ENCODE results near the gene PTX4. TPM values are rescaled to one million over a fixed set of nuclear protein-coding genes. Genes with fewer than 3 reads are reported as not detected.

Gene PTX4
- total RNA-seq, 1 experiment from 2014 or later = not detected

DNA sequence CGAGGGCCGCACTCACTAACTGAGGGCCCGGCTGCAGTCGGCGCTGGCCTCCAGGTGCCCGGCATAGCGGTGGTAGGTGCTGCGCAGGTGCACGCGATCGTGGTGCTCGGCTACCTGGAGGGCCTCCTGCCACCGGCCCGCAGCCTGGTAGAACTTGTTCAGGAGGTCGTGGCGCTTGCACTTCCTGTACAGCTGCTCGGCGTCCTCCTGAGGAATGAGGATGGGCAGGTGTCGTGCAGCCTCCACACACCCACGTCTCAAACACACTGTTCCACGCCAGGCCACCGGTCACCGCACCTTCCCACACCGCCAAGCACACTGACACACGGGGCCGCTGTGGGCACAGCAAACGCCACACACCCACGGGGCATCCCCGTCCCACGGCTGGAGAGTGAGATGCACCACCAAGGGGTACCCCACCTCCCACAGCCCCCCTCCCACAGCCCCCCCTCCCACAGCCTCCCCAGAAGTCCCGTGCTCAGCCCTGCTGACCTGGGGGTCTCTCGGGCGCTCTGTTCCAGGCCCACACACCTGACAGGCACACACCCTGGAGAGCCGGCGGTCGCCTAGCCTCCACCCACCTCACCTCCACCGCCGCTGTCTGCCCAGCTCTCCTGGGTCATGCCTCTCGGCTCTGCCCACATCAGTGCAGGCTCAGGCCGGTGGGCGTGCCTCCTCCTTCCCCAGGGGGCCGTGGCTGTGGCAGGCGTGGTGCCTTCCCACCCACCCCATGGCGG lies 37.3 kb upstream of the PTX4 start:
- Mint-ChIP-seq H3K27ac (ENCODE audit: unreplicated experiment) (no peak overlapping the region), H3K27me3 (ENCODE audit: insufficient read depth, unreplicated experiment) (no peaks in the 10 kb centered on the region), H3K4me3 (ENCODE audit: unreplicated experiment) (no peak overlapping the region), H3K9me3 (ENCODE audit: unreplicated experiment) (no peaks in the 10 kb centered on the region), H3K4me1 (ENCODE audit: low read depth, unreplicated experiment) (no peaks in the 10 kb centered on the region), H3K36me3 (ENCODE audit: insufficient read depth, unreplicated experiment) (no peaks in the 10 kb centered on the region)
- Histone ChIP-seq H3K4me3 (ENCODE audit: low read depth, low read length) (no peak overlapping the region), H3K27me3 (replicated peaks; ENCODE audit: control insufficient read depth, insufficient read depth, low read length) (no peaks in the 10 kb centered on the region), H3K36me3 (ENCODE audit: control insufficient read depth, insufficient read depth, low read length) (no peaks in the 10 kb centered on the region), H3K9me3 (no peaks in the 10 kb centered on the region), H3K4me1 (no peaks in the 10 kb centered on the region)
- POLR2A ChIA-PET = no interaction called here
- TF ChIP-seq, protein P1, sequence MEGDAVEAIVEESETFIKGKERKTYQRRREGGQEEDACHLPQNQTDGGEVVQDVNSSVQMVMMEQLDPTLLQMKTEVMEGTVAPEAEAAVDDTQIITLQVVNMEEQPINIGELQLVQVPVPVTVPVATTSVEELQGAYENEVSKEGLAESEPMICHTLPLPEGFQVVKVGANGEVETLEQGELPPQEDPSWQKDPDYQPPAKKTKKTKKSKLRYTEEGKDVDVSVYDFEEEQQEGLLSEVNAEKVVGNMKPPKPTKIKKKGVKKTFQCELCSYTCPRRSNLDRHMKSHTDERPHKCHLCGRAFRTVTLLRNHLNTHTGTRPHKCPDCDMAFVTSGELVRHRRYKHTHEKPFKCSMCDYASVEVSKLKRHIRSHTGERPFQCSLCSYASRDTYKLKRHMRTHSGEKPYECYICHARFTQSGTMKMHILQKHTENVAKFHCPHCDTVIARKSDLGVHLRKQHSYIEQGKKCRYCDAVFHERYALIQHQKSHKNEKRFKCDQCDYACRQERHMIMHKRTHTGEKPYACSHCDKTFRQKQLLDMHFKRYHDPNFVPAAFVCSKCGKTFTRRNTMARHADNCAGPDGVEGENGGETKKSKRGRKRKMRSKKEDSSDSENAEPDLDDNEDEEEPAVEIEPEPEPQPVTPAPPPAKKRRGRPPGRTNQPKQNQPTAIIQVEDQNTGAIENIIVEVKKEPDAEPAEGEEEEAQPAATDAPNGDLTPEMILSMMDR (IDR thresholded peaks at IDR 0.05; ENCODE audit: insufficient read depth in 1 of 2, low read depth in 1 of 2, low read length in 1 of 2, severe bottlenecking in 1 of 2, unreplicated experiment in 1 of 2) = no peak
- DNase-seq = no peak
- no TSS peak for BruUV-seq (replicated peaks)
- intact Hi-C loops (cut with micrococcal nuclease; ENCODE audit: unreplicated experiment) = no loop called here
- CTCF ChIA-PET = no interaction called here

DNA sequence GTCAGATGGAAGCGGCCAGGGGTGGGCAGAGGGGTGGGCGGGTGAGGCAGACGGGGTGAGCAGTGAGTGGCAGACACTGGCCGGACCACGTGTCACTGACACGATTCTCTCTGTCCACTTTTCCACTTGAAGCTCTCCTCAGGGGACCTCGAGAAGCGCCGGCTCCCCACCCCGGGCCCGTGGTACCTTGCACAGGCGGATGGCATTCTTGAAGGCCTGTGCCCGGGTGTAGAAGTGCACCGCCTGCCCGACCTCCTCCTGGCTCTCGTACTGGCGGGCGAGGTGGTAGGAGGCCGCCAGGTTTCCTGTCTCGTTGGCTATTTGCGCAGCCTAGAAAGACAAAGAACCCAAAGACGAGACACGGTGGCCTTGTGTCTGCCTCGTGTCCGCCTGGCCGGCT lies 35.6 kb upstream of the PTX4 start:
- Mint-ChIP-seq H3K4me1 (ENCODE audit: low read depth, unreplicated experiment) (no peaks in the 10 kb centered on the region), H3K4me3 (ENCODE audit: unreplicated experiment) (no peak overlapping the region), H3K36me3 (ENCODE audit: insufficient read depth, unreplicated experiment) (no peaks in the 10 kb centered on the region), H3K27me3 (ENCODE audit: insufficient read depth, unreplicated experiment) (no peaks in the 10 kb centered on the region), H3K27ac (ENCODE audit: unreplicated experiment) (no peak overlapping the region), H3K9me3 (ENCODE audit: unreplicated experiment) (no peaks in the 10 kb centered on the region)
- ChIA-PET POLR2A (no interaction called here), CTCF (no interaction called here)
- H3K27me3 ChIP-seq (replicated peaks; ENCODE audit: control insufficient read depth, insufficient read depth, low read length) = no peaks in the 10 kb centered on the region
- no peaks in the 10 kb centered on the region for H3K36me3 ChIP-seq (ENCODE audit: control insufficient read depth, insufficient read depth, low read length)
- no TSS peak for BruUV-seq (replicated peaks)
- H3K4me3 ChIP-seq (ENCODE audit: low read depth, low read length) = no peak overlapping the region
- H3K4me1 ChIP-seq = no peaks in the 10 kb centered on the region
- DNase-seq = no peak
- intact Hi-C loops (cut with micrococcal nuclease; ENCODE audit: unreplicated experiment) = no loop called here
- TF ChIP-seq, protein P1 (IDR thresholded peaks at IDR 0.05; ENCODE audit: insufficient read depth in 1 of 2, low read depth in 1 of 2, low read length in 1 of 2, severe bottlenecking in 1 of 2, unreplicated experiment in 1 of 2) = no peak
- H3K9me3 ChIP-seq = no peaks in the 10 kb centered on the region

DNA sequence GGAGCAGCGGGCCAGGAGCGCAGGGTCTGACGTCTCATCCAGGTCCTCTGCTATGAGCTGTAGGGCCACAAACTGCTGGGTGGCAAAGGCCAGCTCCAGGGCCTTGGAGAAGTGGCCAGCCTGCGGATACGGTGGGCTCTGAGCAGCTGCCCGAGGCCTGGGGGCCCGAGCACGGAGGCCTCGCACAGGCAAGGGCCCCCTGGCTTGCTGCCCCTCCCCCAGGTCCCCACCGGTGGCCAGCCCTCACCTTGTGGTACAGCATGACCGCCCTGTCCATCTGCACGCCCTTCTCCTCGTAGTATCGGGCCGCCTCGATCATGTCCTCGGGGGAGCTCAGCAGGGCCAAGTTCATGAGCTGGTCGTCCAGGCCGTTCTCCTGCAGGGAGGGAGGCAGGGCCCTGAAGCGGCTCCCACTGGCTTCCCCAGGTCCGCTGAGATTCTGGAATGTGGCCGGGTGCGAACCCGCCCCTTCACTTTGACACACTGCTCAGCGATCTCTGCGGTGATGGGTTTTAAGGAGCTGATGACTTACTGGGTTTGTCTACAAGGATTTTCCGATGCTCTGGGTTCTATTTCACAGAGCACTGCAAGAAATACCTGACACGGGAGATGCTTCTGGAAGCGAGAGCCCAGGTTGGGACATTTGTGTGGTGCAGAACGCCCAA lies 35.0 kb upstream of the PTX4 start:
- Histone ChIP-seq H3K4me3 (ENCODE audit: low read depth, low read length) (no peak overlapping the region), H3K9me3 (no peaks in the 10 kb centered on the region), H3K4me1 (no peaks in the 10 kb centered on the region), H3K36me3 (ENCODE audit: control insufficient read depth, insufficient read depth, low read length) (no peaks in the 10 kb centered on the region), H3K27me3 (replicated peaks; ENCODE audit: control insufficient read depth, insufficient read depth, low read length) (no peaks in the 10 kb centered on the region)
- H3K36me3 Mint-ChIP-seq (ENCODE audit: insufficient read depth, unreplicated experiment) = no peaks in the 10 kb centered on the region
- no peaks in the 10 kb centered on the region for H3K9me3 Mint-ChIP-seq (ENCODE audit: unreplicated experiment)
- H3K4me1 Mint-ChIP-seq (ENCODE audit: low read depth, unreplicated experiment) = no peaks in the 10 kb centered on the region
- no peaks in the 10 kb centered on the region for H3K27me3 Mint-ChIP-seq (ENCODE audit: insufficient read depth, unreplicated experiment)
- TF ChIP-seq, protein P1 (IDR thresholded peaks at IDR 0.05; ENCODE audit: insufficient read depth in 1 of 2, low read depth in 1 of 2, low read length in 1 of 2, severe bottlenecking in 1 of 2, unreplicated experiment in 1 of 2) = no peak
- no TSS peak for BruUV-seq (replicated peaks)
- POLR2A ChIA-PET = interaction anchor here (0.6 kb wide), 1 partner anchor 178 kb away, joined by 8 read pairs; no protein-coding TSS in a partner anchor
- no peak overlapping the region for H3K27ac Mint-ChIP-seq (ENCODE audit: unreplicated experiment)
- no peak overlapping the region for H3K4me3 Mint-ChIP-seq (ENCODE audit: unreplicated experiment)
- intact Hi-C loops (cut with micrococcal nuclease; ENCODE audit: unreplicated experiment) = no loop called here
- no peak for DNase-seq
- CTCF ChIA-PET = no interaction called here
